SK-N-SH treated with all-trans-retinoic acid at 6 μM for 48 hours (cell line): ENCODE results near the gene ACYP1.

Source experiments
- CREB5 ChIP-seq: fragments of 250-450 bp; sonication (Bioruptor Pico); IDR thresholded peaks from 2 replicates; pipeline ENCODE4 v1.5.1; 2020; ENCODE audit warnings: low read depth, mild to moderate bottlenecking, moderate library complexity
- PATZ1 ChIP-seq: fragments of 250-450 bp; sonication (Bioruptor Pico); IDR thresholded peaks from 2 replicates; pipeline ENCODE4 v1.8.0; 2020; ENCODE audit warnings: mild to moderate bottlenecking, moderate library complexity, borderline replicate concordance
- POU6F1 ChIP-seq: fragments of 250-450 bp; sonication (Bioruptor Pico); IDR thresholded peaks from 2 replicates; pipeline ENCODE4 v1.8.0; 2021; ENCODE audit warnings: low read depth, mild to moderate bottlenecking, moderate library complexity, borderline replicate concordance
- RARB ChIP-seq: fragments of 250-450 bp; sonication (Bioruptor Pico); IDR thresholded peaks from 2 replicates; pipeline ENCODE4 v1.8.0; 2021; ENCODE audit warnings: mild to moderate bottlenecking, moderate library complexity
- SNAI2 ChIP-seq: fragments of 250-450 bp; sonication (Bioruptor Pico); IDR thresholded peaks from 2 replicates; pipeline ENCODE4 v1.5.0; 2020; ENCODE audit warnings: mild to moderate bottlenecking, moderate library complexity
- TOX ChIP-seq: fragments of 250-450 bp; sonication (Bioruptor Pico); IDR thresholded peaks from 2 replicates; pipeline ENCODE4 v1.8.0; 2021; ENCODE audit warnings: mild to moderate bottlenecking, moderate library complexity, borderline replicate concordance
- ZFP3 ChIP-seq: fragments of 250-450 bp; sonication (Bioruptor Pico); IDR thresholded peaks from 2 replicates; pipeline ENCODE4 v1.5.0; 2020; ENCODE audit warnings: mild to moderate bottlenecking, moderate library complexity
- ZFP30 ChIP-seq: fragments of 450-650 bp; formaldehyde crosslinking; IDR thresholded peaks from 2 replicates; pipeline ENCODE4 v1.5.0; 2022; ENCODE audit warnings: mild to moderate bottlenecking, moderate library complexity
- ZNF565 ChIP-seq: fragments of 450-650 bp; formaldehyde crosslinking; conservative IDR thresholded peaks from 2 replicates; pipeline ENCODE4 v1.5.0; 2020; ENCODE audit warnings: low read depth, mild to moderate bottlenecking, moderate library complexity
- ZNF70 ChIP-seq: fragments of 450-650 bp; formaldehyde crosslinking; IDR thresholded peaks from 2 replicates; pipeline ENCODE4 v1.5.0; 2020; ENCODE audit warnings: mild to moderate bottlenecking, moderate library complexity
- TF ChIP-seq, protein P1 (sequence below): fragments of 250-450 bp; sonication (Bioruptor Pico); IDR thresholded peaks from 2 replicates; pipeline ENCODE4 v1.5.0; 2020; ENCODE audit warnings: mild to moderate bottlenecking, moderate library complexity

- TF ChIP-seq ZFP3 (CRISPR knock-in tag) = no peak
- TF ChIP-seq RARB = no peak
- no peak for TF ChIP-seq CREB5 (CRISPR knock-in tag)
- TF ChIP-seq SNAI2 (CRISPR knock-in tag) = no peak
- no peak for TF ChIP-seq ZNF565 (CRISPR knock-in tag)
- TF ChIP-seq PATZ1 (CRISPR knock-in tag) = no peak
- TF ChIP-seq, protein P1, sequence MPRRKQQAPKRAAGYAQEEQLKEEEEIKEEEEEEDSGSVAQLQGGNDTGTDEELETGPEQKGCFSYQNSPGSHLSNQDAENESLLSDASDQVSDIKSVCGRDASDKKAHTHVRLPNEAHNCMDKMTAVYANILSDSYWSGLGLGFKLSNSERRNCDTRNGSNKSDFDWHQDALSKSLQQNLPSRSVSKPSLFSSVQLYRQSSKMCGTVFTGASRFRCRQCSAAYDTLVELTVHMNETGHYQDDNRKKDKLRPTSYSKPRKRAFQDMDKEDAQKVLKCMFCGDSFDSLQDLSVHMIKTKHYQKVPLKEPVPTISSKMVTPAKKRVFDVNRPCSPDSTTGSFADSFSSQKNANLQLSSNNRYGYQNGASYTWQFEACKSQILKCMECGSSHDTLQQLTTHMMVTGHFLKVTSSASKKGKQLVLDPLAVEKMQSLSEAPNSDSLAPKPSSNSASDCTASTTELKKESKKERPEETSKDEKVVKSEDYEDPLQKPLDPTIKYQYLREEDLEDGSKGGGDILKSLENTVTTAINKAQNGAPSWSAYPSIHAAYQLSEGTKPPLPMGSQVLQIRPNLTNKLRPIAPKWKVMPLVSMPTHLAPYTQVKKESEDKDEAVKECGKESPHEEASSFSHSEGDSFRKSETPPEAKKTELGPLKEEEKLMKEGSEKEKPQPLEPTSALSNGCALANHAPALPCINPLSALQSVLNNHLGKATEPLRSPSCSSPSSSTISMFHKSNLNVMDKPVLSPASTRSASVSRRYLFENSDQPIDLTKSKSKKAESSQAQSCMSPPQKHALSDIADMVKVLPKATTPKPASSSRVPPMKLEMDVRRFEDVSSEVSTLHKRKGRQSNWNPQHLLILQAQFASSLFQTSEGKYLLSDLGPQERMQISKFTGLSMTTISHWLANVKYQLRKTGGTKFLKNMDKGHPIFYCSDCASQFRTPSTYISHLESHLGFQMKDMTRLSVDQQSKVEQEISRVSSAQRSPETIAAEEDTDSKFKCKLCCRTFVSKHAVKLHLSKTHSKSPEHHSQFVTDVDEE = no peak
- no peak for TF ChIP-seq ZNF70
- TF ChIP-seq POU6F1 (CRISPR knock-in tag) = no peak
- TF ChIP-seq TOX = no peak
- TF ChIP-seq ZFP30 (CRISPR knock-in tag) = no peak
These were observed 60.4 kb downstream of the ACYP1 start for GRCh38 chr14:75003250-75004027.
